GM23338 (cell line): ENCODE measurements around the gene H2AZ1. TPM values are rescaled to one million over a fixed set of nuclear protein-coding genes. Genes with fewer than 3 reads are reported as not detected.

ENCODE experiments used
- ATAC-seq: fragments of 200-7000 bp; cut with Tn5 transposase; 3 replicates; pipeline ENCODE4 v1.9.1; 2020
- DNase-seq: peaks from one replicate; pipeline ENCODE4 v3.0.0-alpha.2; 2015; ENCODE audit warnings: low spot score
- H2AFZ ChIP-seq: fragments of 200-600 bp; sonication (generic); 2 replicates; pipeline ENCODE4 v1.8.0; 2016; ENCODE audit warnings: antibody characterized with exemption, mild to moderate bottlenecking, moderate library complexity
- H3F3A ChIP-seq: fragments of 200-600 bp; sonication (generic); replicated peaks from 2 replicates; pipeline ENCODE4 v1.8.0; 2017; ENCODE audit warnings: antibody characterized with exemption, mixed run types, low read depth
- H3K27ac ChIP-seq: fragments of 200-600 bp; sonication (generic); 2 replicates; pipeline ENCODE4 v1.6.1; 2016; ENCODE audit warnings: low read depth
- H3K27me3 ChIP-seq: fragments of 200-600 bp; sonication (generic); 2 replicates; pipeline ENCODE4 v1.8.0; 2016; ENCODE audit warnings: mild to moderate bottlenecking, mixed run types, moderate library complexity; ENCODE audit not compliant: insufficient read depth
- H3K36me3 ChIP-seq: fragments of 200-600 bp; sonication (generic); 2 replicates; pipeline ENCODE4 v1.8.0; 2016; ENCODE audit warnings: mild to moderate bottlenecking; ENCODE audit not compliant: insufficient read depth
- H3K4me1 ChIP-seq: fragments of 200-600 bp; sonication (generic); 2 replicates; pipeline ENCODE4 v1.8.0; 2016; ENCODE audit warnings: mild to moderate bottlenecking, moderate library complexity; ENCODE audit not compliant: insufficient read depth
- H3K4me2 ChIP-seq: fragments of 200-600 bp; sonication (generic); 2 replicates; pipeline ENCODE4 v1.7.1; 2017; ENCODE audit warnings: mixed run types
- H3K4me3 ChIP-seq: fragments of 200-600 bp; sonication (generic); 2 replicates; pipeline ENCODE4 v1.6.1; 2016; ENCODE audit warnings: mixed run types
- H3K79me2 ChIP-seq: fragments of 200-600 bp; sonication (generic); replicated peaks from 2 replicates; pipeline ENCODE4 v1.8.0; 2017; ENCODE audit warnings: mild to moderate bottlenecking; ENCODE audit not compliant: insufficient read depth
- H3K9me2 ChIP-seq: fragments of 200-600 bp; sonication (generic); 2 replicates; pipeline ENCODE4 v1.8.0; 2017; ENCODE audit not compliant: insufficient read depth
- H4K20me1 ChIP-seq: fragments of 200-600 bp; sonication (generic); replicated peaks from 2 replicates; pipeline ENCODE4 v1.8.0; 2017; ENCODE audit warnings: mild to moderate bottlenecking; ENCODE audit not compliant: insufficient read depth
- H3K27ac Mint-ChIP-seq: 2 replicates; pipeline ENCODE4 v1.8.0; 2020; ENCODE audit warnings: inconsistent platforms, mild to moderate bottlenecking, moderate library complexity, mixed read lengths
- H3K27me3 Mint-ChIP-seq: 3 replicates; pipeline ENCODE4 v1.8.0; 2022; ENCODE audit warnings: low read depth, mild to moderate bottlenecking, moderate library complexity, mixed read lengths, inconsistent platforms; ENCODE audit not compliant: insufficient read depth, poor library complexity
- H3K36me3 Mint-ChIP-seq: 3 replicates; pipeline ENCODE4 v1.8.0; 2021; ENCODE audit warnings: low read depth, mild to moderate bottlenecking, inconsistent platforms, moderate library complexity, mixed read lengths
- H3K4me1 Mint-ChIP-seq: 3 replicates; pipeline ENCODE4 v1.8.0; 2020; ENCODE audit warnings: mild to moderate bottlenecking, inconsistent platforms, mixed read lengths
- H3K4me3 Mint-ChIP-seq: 3 replicates; pipeline ENCODE4 v1.8.0; 2021; ENCODE audit warnings: moderate library complexity, mild to moderate bottlenecking, inconsistent platforms, mixed read lengths
- H3K9me3 Mint-ChIP-seq: 3 replicates; pipeline ENCODE4 v1.8.0; 2020; ENCODE audit warnings: moderate library complexity, mild to moderate bottlenecking, inconsistent platforms, mixed read lengths
- CREB1 ChIP-seq: fragments of 250-450 bp; sonication (Bioruptor Pico); IDR thresholded peaks from 2 replicates; pipeline ENCODE4 v1.5.0; 2020; ENCODE audit warnings: low read depth, mild to moderate bottlenecking, moderate library complexity
- EZH2 ChIP-seq: fragments of 200-600 bp; sonication (generic); IDR thresholded peaks from one replicate; pipeline ENCODE4 v1.8.0; 2017; ENCODE audit warnings: antibody characterized with exemption, mild to moderate bottlenecking, low read depth; ENCODE audit not compliant: unreplicated experiment
- EZH2phosphoT487 ChIP-seq: fragments of 200-600 bp; sonication (generic); IDR thresholded peaks from one replicate; pipeline ENCODE4 v1.8.1; 2018; ENCODE audit warnings: antibody characterized with exemption; ENCODE audit not compliant: unreplicated experiment
- POLR2AphosphoS5 ChIP-seq: IDR thresholded peaks from 2 replicates; pipeline ENCODE4 v1.6.1; 2016; ENCODE audit warnings: antibody characterized with exemption, low read depth
- STAT1 ChIP-seq: IDR thresholded peaks from one replicate; pipeline ENCODE4 v1.6.1; 2016; ENCODE audit warnings: antibody characterized with exemption; ENCODE audit not compliant: unreplicated experiment
- ZNF114 ChIP-seq: fragments of 250-450 bp; sonication (Bioruptor Pico); IDR thresholded peaks from 2 replicates; pipeline ENCODE4 v1.5.0; 2020; ENCODE audit warnings: mild to moderate bottlenecking, moderate library complexity
- ZNF331 ChIP-seq: fragments of 250-450 bp; sonication (Bioruptor Pico); IDR thresholded peaks from 2 replicates; pipeline ENCODE4 v1.5.0; 2020; ENCODE audit warnings: low read depth, mild to moderate bottlenecking, moderate library complexity
- polyA plus RNA-seq: library from polyadenylated mRNA; unstranded; fragments of >200 nt; fragmentation: Nextera tagmentation; extraction: Ambion mirVana; gene quantifications from 2 replicates; pipeline ENCODE4 v1.2.1, GENCODE V29; 2016
- total RNA-seq: library from RNA; depleted of rRNA; stranded (reverse); fragments of >200 nt; shearing (Covaris generic); gene quantifications from 2 replicates; pipeline ENCODE4 v1.2.3, GENCODE V29; 2014
- TF ChIP-seq, protein P1 (sequence below): fragments of 250-450 bp; sonication (Bioruptor Pico); IDR thresholded peaks from 2 replicates; pipeline ENCODE4 v1.5.0; 2020; ENCODE audit warnings: mild to moderate bottlenecking, moderate library complexity
- TF ChIP-seq, protein P2 (sequence below): IDR thresholded peaks from 2 replicates; pipeline ENCODE4 v1.6.1; 2016; ENCODE audit warnings: antibody characterized with exemption
- TF ChIP-seq, protein P3 (sequence below), 2 experiments: fragments of 200-600 bp in 1 of 2; sonication (generic) in 1 of 2; conservative IDR thresholded peaks; 2 replicates each; pipeline versions ENCODE4 v1.5.1 to v1.6.1; 2016 to 2017; ENCODE audit warnings: antibody characterized with exemption in 2 of 2, low read depth in 2 of 2, mild to moderate bottlenecking in 2 of 2, moderate library complexity in 1 of 2

H2AZ1 gene
- total and polyA plus RNA-seq, 2 experiments from 2014 or later: 585 to 1,933 TPM

DNA sequence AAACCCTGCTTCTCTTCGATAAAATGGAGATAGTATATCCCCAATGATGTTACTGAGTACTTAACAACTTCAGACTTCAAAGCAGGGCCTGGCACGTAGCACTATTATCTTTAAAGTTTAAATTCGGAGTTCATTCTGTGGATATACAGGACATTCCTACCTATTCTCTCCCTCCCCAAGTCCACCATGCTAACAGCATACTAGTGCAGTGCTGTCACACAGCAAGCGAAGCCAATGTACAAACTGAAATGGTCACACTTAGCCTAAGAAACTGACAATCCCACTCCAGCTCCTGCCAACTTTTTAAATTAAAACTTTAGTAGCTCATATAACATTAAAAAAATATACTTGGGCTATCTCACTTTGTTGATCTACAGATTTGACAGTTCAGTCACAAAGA, 2.5 kb downstream of the H2AZ1 start (continued):
- TF ChIP-seq, protein P1, sequence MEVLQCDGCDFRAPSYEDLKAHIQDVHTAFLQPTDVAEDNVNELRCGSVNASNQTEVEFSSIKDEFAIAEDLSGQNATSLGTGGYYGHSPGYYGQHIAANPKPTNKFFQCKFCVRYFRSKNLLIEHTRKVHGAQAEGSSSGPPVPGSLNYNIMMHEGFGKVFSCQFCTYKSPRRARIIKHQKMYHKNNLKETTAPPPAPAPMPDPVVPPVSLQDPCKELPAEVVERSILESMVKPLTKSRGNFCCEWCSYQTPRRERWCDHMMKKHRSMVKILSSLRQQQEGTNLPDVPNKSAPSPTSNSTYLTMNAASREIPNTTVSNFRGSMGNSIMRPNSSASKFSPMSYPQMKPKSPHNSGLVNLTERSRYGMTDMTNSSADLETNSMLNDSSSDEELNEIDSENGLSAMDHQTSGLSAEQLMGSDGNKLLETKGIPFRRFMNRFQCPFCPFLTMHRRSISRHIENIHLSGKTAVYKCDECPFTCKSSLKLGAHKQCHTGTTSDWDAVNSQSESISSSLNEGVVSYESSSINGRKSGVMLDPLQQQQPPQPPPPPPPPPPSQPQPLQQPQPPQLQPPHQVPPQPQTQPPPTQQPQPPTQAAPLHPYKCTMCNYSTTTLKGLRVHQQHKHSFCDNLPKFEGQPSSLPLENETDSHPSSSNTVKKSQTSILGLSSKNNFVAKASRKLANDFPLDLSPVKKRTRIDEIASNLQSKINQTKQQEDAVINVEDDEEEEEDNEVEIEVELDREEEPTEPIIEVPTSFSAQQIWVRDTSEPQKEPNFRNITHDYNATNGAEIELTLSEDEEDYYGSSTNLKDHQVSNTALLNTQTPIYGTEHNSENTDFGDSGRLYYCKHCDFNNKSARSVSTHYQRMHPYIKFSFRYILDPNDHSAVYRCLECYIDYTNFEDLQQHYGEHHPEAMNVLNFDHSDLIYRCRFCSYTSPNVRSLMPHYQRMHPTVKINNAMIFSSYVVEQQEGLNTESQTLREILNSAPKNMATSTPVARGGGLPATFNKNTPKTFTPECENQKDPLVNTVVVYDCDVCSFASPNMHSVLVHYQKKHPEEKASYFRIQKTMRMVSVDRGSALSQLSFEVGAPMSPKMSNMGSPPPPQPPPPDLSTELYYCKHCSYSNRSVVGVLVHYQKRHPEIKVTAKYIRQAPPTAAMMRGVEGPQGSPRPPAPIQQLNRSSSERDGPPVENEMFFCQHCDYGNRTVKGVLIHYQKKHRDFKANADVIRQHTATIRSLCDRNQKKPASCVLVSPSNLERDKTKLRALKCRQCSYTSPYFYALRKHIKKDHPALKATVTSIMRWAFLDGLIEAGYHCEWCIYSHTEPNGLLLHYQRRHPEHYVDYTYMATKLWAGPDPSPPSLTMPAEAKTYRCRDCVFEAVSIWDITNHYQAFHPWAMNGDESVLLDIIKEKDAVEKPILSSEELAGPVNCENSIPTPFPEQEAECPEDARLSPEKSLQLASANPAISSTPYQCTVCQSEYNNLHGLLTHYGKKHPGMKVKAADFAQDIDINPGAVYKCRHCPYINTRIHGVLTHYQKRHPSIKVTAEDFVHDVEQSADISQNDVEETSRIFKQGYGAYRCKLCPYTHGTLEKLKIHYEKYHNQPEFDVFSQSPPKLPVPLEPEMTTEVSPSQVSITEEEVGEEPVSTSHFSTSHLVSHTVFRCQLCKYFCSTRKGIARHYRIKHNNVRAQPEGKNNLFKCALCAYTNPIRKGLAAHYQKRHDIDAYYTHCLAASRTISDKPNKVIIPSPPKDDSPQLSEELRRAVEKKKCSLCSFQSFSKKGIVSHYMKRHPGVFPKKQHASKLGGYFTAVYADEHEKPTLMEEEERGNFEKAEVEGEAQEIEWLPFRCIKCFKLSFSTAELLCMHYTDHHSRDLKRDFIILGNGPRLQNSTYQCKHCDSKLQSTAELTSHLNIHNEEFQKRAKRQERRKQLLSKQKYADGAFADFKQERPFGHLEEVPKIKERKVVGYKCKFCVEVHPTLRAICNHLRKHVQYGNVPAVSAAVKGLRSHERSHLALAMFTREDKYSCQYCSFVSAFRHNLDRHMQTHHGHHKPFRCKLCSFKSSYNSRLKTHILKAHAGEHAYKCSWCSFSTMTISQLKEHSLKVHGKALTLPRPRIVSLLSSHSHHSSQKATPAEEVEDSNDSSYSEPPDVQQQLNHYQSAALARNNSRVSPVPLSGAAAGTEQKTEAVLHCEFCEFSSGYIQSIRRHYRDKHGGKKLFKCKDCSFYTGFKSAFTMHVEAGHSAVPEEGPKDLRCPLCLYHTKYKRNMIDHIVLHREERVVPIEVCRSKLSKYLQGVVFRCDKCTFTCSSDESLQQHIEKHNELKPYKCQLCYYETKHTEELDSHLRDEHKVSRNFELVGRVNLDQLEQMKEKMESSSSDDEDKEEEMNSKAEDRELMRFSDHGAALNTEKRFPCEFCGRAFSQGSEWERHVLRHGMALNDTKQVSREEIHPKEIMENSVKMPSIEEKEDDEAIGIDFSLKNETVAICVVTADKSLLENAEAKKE (CRISPR knock-in tag): no peak
- TF ChIP-seq EZH2phosphoT487 (no peak), EZH2 (no peak)
- TF ChIP-seq, protein P2, sequence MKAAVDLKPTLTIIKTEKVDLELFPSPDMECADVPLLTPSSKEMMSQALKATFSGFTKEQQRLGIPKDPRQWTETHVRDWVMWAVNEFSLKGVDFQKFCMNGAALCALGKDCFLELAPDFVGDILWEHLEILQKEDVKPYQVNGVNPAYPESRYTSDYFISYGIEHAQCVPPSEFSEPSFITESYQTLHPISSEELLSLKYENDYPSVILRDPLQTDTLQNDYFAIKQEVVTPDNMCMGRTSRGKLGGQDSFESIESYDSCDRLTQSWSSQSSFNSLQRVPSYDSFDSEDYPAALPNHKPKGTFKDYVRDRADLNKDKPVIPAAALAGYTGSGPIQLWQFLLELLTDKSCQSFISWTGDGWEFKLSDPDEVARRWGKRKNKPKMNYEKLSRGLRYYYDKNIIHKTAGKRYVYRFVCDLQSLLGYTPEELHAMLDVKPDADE: no peak

DNA sequence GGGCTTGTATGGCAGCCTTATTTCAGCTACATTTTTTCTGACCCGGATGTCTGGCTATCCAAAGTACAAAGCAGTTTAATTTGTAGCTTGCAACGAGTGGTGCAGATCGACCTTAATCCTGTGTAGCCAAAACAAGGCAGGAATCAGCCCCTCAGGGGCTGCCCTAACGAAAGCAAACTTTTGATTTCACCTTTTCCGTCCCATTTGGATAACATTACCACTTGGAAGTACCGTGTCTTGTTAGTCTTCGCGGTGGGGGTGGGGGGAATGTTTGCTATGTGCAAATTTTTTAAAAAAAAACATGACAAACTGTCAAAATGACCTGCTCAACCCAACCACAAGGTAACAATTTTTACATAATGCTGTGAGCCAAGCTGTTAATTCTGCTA, 2.9 kb downstream of the H2AZ1 start:
- Histone ChIP-seq H3K79me2 (peaks cover 64% of the 10 kb centered on the region), H3K9me2 (no peaks in the 10 kb centered on the region), H3K4me2 (peak overlapping the region; percentile 81), H3F3A (peaks cover 29% of the 10 kb centered on the region), H3K4me3 (peak overlapping the region; percentile 96), H2AFZ (no peak overlapping the region), H3K27ac (peak overlapping the region; percentile 100), H3K4me1 (peaks cover 42% of the 10 kb centered on the region), H3K36me3 (peaks cover 12% of the 10 kb centered on the region), H4K20me1 (peaks cover 26% of the 10 kb centered on the region), H3K27me3 (no peaks in the 10 kb centered on the region)
- Mint-ChIP-seq H3K9me3 (no peaks in the 10 kb centered on the region), H3K36me3 (peaks cover 12% of the 10 kb centered on the region), H3K27me3 (peaks cover 12% of the 10 kb centered on the region), H3K4me3 (no peak overlapping the region; the same call in 2 of the 3 replicates), H3K4me1 (peaks cover 32% of the 10 kb centered on the region), H3K27ac (peak overlapping the region; percentile 94)
- TF ChIP-seq CREB1 (CRISPR knock-in tag) (no peak), STAT1 (no peak), ZNF331 (CRISPR knock-in tag) (no peak), ZNF114 (CRISPR knock-in tag) (no peak), POLR2AphosphoS5 (no peak; the same call in 1 of the 2 replicates)
- TF ChIP-seq, protein P3, sequence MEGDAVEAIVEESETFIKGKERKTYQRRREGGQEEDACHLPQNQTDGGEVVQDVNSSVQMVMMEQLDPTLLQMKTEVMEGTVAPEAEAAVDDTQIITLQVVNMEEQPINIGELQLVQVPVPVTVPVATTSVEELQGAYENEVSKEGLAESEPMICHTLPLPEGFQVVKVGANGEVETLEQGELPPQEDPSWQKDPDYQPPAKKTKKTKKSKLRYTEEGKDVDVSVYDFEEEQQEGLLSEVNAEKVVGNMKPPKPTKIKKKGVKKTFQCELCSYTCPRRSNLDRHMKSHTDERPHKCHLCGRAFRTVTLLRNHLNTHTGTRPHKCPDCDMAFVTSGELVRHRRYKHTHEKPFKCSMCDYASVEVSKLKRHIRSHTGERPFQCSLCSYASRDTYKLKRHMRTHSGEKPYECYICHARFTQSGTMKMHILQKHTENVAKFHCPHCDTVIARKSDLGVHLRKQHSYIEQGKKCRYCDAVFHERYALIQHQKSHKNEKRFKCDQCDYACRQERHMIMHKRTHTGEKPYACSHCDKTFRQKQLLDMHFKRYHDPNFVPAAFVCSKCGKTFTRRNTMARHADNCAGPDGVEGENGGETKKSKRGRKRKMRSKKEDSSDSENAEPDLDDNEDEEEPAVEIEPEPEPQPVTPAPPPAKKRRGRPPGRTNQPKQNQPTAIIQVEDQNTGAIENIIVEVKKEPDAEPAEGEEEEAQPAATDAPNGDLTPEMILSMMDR (conservative IDR thresholded peaks at IDR 0.05; ENCODE audit: low read depth in 2 of 2): no peak
- peak; percentile 38 for DNase-seq
- no peak for ATAC-seq
